Panc1 (cell line): Measurements from ENCODE around the gene TNRC6B.

Experiments
- CTCF ChIP-seq: fragments of 450-650 bp; IDR thresholded peaks from 2 replicates; pipeline ENCODE4 v1.5.1; 2017; ENCODE audit warnings: mild to moderate bottlenecking
- POLR2AphosphoS5 ChIP-seq: IDR thresholded peaks from 2 replicates; pipeline ENCODE4 v1.6.1; 2012; ENCODE audit warnings: mild to moderate bottlenecking, low read depth, low read length, moderate library complexity
- REST ChIP-seq, 2 experiments: IDR thresholded peaks; 2 replicates each; pipeline ENCODE4 v1.6.1; 2011 to 2012; ENCODE audit warnings: low read depth in 2 of 2, control low read depth in 1 of 2, low read length in 1 of 2, mild to moderate bottlenecking in 1 of 2, moderate library complexity in 1 of 2; ENCODE audit not compliant: insufficient read depth in 1 of 2
- SIN3A ChIP-seq: IDR thresholded peaks from 2 replicates; pipeline ENCODE4 v1.6.1; 2012; ENCODE audit warnings: low read depth, mild to moderate bottlenecking, low read length, moderate library complexity, borderline replicate concordance; ENCODE audit not compliant: insufficient read depth
- TCF7L2 ChIP-seq: IDR thresholded peaks from 2 replicates; pipeline ENCODE4 v1.6.1; 2011; ENCODE audit warnings: mild to moderate bottlenecking, low read depth, low read length, inconsistent platforms

GRCh38 chr22:40138866-40139265 lies 38.9 kb upstream of the TNRC6B start:
- TF ChIP-seq REST (IDR thresholded peaks at IDR 0.05; ENCODE audit: insufficient read depth in 1 of 2, low read depth in 2 of 2, low read length in 1 of 2): no peak
- TF ChIP-seq CTCF: no peak
- TF ChIP-seq SIN3A: no peak
- TF ChIP-seq POLR2AphosphoS5: no peak
- no peak for TF ChIP-seq TCF7L2
